UCSD-AML1 (cell line): ENCODE measurements around the gene KNG1.
A peak's percentile ranks its signal among the peaks of the same experiment; 100 is the strongest.
"Not testable (repeated sequence)": the region's sequence is repeated elsewhere in the genome, so short reads cannot be mapped to it uniquely, and the experiment has no call there.

Experiments used
- DNase-seq: peaks from one replicate; lab custom pipeline; 2025; ENCODE audit not compliant: unreplicated experiment; lab: John Stamatoyannopoulos, UW

The KNG1 gene

DNA sequence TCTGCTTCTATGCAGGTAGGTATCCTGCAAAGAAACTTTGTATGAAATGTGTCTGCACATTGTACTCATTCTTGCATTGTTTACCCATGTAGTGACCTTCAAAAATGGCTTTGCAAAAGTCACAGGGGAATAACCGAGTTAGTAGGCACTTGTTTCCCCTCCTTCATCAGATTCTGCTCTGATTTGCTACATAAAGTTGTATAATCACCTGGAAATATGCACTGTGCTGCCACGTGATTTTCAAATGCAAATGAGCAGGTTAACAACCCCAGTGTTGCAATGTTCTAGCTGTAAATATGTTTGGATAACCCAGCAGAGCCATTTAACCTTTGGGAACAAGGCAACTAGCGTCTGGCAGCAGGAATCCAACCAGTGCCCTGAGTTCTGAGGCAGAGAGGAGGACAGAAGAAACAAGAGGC, at the start of gene KNG1:
Gene KNG1, plus strand, starts transcription at position 321 of the 419 bp plus-strand sequence. CDS start 184 bp downstream, outside the sequence.
- DNase-seq = no peak

DNA sequence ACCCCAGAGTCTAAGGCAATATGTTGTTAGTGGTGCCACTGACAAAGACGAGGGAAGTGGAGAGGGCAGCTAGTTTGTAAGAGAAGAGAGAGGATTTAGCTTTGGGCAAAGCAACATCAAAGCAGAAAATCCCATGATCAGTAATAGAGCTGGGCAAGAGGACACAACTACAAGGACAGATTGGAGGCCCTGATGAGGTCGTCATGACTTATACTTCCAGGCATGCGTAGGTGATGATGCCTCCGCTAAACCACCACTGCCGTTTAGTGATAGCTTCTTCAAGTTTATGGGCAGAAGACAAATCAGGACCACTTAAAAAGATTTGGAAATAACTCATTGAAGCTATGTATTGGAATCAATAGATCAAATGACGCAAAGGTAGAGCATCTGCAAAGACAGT, 48.7 kb upstream of the KNG1 start:
- DNase-seq = no peak

DNA sequence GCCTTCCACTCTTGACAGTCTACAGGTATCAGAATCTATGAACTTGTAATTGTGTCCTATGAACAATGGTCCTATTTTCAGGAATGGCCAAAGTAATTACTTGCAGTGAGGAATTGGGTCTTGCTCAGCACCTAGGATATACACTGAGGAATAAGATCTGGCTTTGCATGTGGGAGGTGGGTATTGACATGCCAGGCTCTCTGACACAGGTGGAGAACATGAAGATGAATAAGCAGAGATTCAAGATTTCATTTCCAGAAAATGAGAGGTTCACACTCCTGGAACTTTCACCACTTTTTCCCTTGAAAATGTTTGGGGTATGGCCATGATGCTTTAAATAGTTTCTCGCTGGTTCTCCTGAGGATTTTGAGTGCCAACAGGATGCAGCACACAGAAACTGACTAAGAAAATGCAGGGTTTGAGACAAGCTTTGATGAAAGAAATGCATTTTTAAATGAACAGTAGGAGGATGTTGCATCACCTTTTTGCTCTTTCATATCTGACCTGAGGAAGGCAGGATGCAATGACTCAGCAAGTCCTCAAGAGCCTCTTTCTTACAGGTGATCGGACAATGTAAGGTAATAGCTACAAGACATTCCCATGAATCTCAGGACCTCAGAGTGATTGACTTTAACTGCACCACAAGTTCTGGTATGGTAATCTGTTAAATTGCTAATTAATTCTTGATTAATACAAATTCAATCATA, 47.6 kb upstream of the KNG1 start:
- DNase-seq = no peak

- DNase-seq = no peak
Observed at GRCh38 chr3:186670155-186670554, 47.0 kb upstream of the KNG1 start.

GRCh38 chr3:186671051-186671450, 46.1 kb upstream of the KNG1 start:
- no peak for DNase-seq

DNA sequence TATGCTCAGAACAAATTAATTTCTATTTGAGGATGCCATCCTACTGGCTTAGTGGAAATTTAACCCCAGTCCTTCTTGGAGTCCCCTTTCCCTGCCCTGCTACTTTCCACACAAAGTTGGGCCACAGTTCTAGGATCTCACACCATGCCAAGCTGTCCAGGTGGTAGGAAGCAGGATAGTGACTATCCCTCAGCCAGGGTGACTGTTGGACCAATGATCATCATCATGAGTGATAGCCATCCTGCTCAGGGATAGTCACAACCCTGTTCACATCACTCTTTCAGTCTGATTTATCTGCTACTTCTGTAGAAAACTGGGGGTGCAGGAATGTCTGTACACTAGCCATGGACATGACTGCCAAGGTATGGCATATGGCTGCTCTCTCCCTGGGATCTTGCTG, 38.6 kb upstream of the KNG1 start:
- DNase-seq = no peak

- no peak for DNase-seq
Observed at GRCh38 chr3:186679151-186679550, 38.0 kb upstream of the KNG1 start.

GRCh38 chr3:186680869-186681268, 36.3 kb upstream of the KNG1 start:
- no peak for DNase-seq

GRCh38 chr3:186682812-186683211, 34.3 kb upstream of the KNG1 start:
- no peak for DNase-seq

DNA sequence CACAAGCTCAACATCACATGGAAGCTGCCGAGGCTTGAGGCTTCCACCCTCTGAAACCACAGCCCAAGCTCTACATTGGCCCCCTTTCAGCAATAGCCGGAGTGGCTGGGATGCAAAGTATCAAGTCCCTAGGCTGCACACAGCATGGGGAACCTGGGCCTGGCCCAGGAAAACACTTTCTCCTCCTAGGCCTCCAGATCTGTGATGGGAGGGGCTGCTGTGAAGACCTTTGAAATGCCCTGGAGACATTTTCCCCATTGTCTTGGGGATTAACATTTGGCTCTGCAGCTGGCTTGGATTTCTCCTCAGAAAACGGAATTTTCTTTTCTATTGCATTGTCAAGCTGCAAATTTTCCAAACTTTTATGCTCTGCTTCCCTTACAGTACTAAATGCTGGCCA, 33.2 kb upstream of the KNG1 start:
- no peak for DNase-seq

DNA sequence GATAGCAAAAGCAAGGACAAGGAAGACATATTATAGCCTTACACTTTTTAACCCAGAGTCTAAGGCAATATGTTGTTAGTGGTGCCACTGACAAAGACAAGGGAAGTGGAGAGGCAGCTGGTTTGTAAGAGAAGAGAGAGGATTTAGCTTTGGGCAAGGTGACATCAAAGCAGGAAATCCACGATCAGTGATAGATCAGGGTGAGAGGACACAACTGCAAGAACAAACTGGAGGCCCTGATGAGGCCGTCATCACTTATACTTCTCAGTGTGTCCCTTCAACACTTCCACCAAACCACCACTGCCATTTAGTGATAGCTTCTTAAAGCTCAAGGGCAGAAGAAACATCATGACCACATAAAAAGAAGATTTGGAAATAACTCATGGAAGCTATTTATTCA, 30.7 kb upstream of the KNG1 start:
- not testable (repeated sequence) for DNase-seq

DNA sequence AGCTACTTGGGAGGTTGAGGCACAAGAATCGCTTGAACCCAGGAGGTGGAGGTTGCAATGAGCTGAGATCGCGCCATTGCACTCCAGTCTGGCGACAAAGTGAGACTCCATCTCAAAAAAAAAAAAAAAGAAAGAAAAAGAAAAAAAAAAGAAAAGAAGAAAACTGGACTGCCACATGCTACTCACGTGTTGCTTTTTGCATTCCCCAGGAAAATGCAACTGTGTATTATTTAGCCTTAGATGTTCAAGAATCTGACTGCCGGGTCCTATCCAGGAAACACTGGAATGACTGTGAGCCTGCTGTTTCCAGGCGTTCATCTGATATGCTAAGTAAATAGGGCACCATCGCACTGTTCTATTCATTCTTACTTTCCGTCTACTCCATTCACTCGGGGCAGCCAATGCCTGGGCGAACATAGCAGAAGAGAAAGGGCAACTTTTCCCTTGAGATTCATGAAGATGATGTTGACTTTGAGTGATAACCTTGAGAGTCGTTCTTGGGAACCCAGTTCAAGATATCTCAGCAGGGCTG, 30.0 kb upstream of the KNG1 start:
- DNase-seq = no peak

DNA sequence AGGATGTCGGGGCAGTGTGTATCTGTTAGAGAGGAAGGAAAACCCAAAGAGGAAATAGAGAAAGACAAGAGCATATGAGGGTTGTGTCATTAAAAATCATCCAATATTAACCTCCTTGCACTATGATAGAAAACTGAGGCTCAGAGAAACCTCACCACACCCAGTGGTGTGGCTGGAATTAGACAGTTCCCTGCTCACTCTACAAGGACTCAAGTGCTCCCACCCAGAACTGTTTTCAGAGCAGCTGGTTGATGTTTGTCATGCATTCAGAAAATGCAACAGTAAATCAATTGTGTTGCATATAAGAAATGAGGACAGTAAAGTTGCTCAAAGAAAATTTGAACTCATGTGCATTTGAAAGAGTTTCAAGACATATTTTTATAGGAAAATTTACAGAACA, 26.9 kb upstream of the KNG1 start:
- not testable (repeated sequence) for DNase-seq

DNA sequence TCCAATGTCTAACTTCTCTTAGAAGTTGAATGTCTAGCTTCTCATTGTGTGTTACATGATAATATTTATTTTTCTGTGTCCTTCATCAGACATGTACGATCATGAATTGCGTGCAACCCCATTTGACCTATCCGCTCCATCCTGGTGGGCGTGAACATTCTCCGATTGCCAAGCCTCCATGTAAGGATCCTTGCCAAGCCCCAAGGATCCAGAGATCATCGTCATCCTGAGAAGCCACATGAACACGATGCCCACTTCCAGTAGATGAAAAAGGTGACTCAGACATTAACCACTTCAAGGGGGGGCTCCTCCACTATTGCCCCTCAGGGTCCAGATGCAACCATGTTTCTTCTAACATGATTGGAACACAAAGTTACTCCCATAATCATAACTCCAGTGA, 25.5 kb upstream of the KNG1 start:
- DNase-seq = no peak

DNA sequence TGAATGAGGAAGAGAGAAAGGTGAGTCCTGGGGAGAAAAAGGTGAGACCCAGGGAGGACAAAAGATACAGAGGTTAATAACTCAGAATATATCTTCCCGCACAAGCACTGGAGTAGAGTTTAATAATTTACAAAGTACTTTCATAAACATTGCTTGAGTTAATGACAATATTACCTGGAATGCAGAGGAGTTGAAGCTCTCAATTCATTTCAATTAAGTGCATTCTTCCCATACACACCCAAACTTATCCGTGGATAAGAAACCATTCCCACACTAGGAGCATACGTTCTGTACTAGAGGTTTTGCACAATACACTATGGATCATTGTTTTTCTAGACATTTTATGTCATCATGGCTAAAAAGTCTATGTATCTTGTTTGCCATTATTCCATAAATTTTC, 23.3 kb upstream of the KNG1 start:
- DNase-seq = no peak

DNA sequence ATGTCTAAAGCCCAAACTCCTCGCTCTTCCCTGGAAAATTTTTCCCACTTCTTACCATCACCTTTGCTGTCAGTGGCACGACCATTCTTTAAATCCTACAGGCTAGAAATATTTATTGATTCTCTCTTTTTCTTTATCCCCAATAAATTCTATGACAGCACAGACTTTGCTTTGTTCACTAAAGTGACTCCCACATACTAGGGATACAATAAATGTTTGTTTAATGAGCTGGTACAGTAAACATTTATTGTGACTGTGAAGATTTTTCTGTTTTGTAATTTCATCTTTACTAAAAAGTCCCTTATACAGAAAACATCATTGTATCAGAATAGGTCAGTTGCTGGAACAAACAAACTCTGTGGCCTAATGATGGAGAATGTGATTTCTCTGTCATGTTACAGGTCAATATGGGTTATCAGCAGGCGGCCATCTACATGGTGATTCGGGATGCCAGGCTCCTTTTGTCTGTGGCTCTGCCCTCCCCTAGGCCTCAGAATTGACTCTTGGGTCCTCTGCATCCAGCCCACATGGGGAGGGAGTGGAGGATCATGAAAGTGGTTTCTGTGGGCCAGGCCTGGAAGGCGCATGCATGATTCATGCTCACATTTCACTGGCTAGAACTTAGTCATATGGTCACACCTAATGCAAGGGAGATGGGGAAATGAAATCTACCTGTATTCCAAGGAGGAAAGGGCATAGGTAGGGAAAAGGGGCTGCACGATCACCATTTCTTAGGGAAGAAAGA, 22.7 kb upstream of the KNG1 start:
- DNase-seq = no peak

DNA sequence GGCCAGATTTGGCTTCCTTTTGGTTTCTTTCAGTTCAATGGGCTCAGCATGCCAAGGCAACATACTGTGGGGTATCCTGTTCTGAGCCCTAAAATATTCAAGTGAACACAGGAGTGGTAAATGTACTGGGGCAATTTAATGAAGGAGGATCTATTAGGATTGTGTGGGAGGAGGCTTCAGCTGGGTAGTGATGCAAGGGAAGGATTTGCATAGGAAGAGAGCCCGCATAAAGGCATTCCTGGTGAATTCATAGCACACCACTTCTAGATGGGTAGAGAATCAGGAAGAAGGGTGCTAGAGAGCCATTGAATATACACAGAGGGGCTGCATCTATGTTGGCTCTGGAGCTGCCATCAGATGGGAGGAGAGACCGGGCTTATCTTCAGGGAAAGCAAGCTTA, 20.6 kb upstream of the KNG1 start:
- DNase-seq = no peak

DNA sequence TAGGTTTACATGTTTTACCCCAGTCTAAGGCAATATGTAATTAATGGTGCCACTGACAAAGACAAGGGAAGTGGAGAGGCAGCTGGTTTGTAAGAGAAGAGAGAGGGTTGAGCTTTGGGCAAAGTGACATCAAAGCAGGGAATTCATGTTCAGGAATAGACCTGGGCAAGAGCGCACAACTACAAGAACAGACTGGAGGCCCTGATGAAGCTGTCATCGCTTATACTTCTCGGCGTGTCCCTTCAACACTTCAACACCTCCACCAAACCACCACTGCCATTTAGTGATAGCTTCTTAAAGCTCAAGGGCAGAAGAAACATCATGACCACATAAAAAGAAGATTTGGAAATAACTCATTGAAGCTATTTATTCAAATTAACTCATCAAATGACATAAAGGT, 19.6 kb upstream of the KNG1 start:
- DNase-seq = no peak

GRCh38 chr3:186700267-186700666, 16.9 kb upstream of the KNG1 start:
- no peak for DNase-seq

GRCh38 chr3:186702451-186702850, 14.7 kb upstream of the KNG1 start:
- not testable (repeated sequence) for DNase-seq

DNA sequence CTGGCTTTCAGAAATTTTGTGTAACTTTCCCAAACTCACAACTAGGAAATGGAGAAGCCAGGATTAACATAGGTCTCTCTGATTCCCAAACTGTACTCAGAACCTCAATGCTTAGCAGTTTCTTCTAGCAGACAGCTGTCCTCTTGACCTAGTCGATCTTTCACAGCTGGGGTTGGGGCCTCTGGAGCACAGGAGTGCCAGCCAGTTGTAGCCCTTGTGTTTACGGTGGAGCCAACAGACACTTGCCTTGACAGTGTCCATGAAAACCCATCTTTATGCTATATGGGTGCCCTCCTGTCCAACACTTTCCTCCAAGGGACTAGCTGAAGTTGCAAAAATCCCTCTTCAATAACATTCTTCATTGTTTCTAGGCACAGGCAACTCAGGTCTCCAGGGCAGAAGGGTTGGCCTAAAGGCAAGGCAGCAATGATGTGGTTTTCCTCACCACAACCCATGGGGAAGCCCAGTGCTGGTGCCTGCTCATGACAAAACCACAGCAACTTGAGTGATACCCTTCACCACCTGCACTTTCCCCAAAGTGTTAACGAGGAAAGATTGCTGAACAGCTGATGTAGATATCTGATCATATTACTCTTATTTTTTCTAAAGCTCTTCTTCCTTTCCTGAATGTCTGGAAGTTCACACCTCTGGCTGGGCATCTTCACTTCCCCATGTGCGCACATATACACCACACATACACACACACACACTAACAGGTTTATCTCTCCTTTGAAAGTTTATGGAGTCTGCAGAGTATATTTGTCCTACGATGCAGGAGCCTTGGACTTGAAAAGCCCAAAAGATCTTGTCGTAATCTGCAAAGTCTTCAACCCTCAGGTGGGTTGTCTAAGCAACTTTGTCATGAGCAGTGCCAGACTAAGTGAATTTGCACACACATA, 11.0 kb upstream of the KNG1 start:
- DNase-seq = peak; percentile 15
